HS-27A (cell line): ENCODE data around the gene PARK7.

ENCODE experiments used
- DNase-seq: peaks from one replicate; pipeline ENCODE4 v3.0.0-alpha.2; 2012; ENCODE audit warnings: low read depth, missing footprints

The PARK7 gene

GRCh38 chr1:8010080-8010664 lies 48.7 kb downstream of the PARK7 start:
- no peak for DNase-seq

GRCh38 chr1:8011016-8011415 lies 49.5 kb downstream of the PARK7 start:
- DNase-seq: no peak

- no peak for DNase-seq
Measured at GRCh38 chr1:8011923-8012858, 50.7 kb downstream of the PARK7 start.

- DNase-seq: no peak
Measured at GRCh38 chr1:8012955-8013354, 51.4 kb downstream of the PARK7 start.

GRCh38 chr1:8013399-8013798 lies 51.9 kb downstream of the PARK7 start:
- DNase-seq: no peak

- no peak for DNase-seq
Measured at GRCh38 chr1:8013800-8014199, 52.3 kb downstream of the PARK7 start.

GRCh38 chr1:8014381-8014988 lies 53.0 kb downstream of the PARK7 start:
- no peak for DNase-seq

- DNase-seq: peak; percentile 75
Measured at GRCh38 chr1:8015036-8015808, 53.7 kb downstream of the PARK7 start.

- DNase-seq: no peak
Measured at GRCh38 chr1:8015809-8016165, 54.3 kb downstream of the PARK7 start.

GRCh38 chr1:8016210-8016894 lies 54.8 kb downstream of the PARK7 start:
- no peak for DNase-seq

- no peak for DNase-seq
Measured at GRCh38 chr1:8016895-8017241, 55.4 kb downstream of the PARK7 start.

- DNase-seq: no peak
Measured at GRCh38 chr1:8017495-8018197, 56.1 kb downstream of the PARK7 start.

- no peak for DNase-seq
Measured at GRCh38 chr1:8018492-8019228, 57.1 kb downstream of the PARK7 start.

GRCh38 chr1:8019229-8019620 lies 57.7 kb downstream of the PARK7 start:
- DNase-seq: no peak

- DNase-seq: no peak
Measured at GRCh38 chr1:8020032-8020431, 58.5 kb downstream of the PARK7 start.

- no peak for DNase-seq
Measured at GRCh38 chr1:8021676-8022266, 60.3 kb downstream of the PARK7 start.

- no peak for DNase-seq
Measured at GRCh38 chr1:8022395-8023286, 61.1 kb downstream of the PARK7 start.

- DNase-seq: no peak
Measured at GRCh38 chr1:8023287-8023994, 61.9 kb downstream of the PARK7 start.

GRCh38 chr1:8023995-8024313 lies 62.4 kb downstream of the PARK7 start:
- no peak for DNase-seq
